Measurements from ENCODE around the gene SPIRE1. TPM values are rescaled to one million over a fixed set of nuclear protein-coding genes. Genes with fewer than 3 reads are reported as not detected.

Gene SPIRE1
- total RNA-seq, 4 donors from 2014 or later: 55.5 to 72.5 (median 60.4) TPM

DNA sequence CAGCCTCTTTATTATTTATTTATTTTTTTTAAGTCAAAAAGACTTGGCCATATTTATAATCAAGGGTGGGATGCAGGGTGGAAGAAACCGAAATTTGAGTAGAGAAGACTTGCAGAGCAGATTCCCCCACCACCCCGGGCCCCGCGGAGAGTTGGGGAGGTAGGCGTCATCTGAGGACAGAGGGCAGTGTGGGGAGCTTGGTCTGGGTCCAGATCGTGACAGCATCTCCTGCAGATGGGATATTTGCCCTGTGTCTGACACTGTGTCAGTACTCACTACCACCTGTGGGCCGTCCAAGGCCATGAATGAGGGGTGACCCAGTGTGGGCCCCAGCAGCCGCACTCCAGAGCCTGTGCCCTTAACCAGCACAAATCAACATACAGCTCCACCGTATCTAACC, 260.7 kb downstream of the SPIRE1 start:
- no peak for DNase-seq (ENCODE audit: low spot score in 2 of 2)
- no peaks in the 10 kb centered on the region for H3K4me1 ChIP-seq
- TF ChIP-seq CTCF (IDR thresholded peaks at IDR 0.05): no peak
- no peak overlapping the region for H3K27ac ChIP-seq
- H3K4me3 ChIP-seq: no peak overlapping the region
- H3K27me3 ChIP-seq: no peaks in the 10 kb centered on the region
- H3K36me3 ChIP-seq: no peaks in the 10 kb centered on the region
- no peaks in the 10 kb centered on the region for H3K9me3 ChIP-seq
- WGBS, 2 donors: 91% methylated on average over 9 of the region's 9 CpGs

Small RNA genes lying within 50 kb of the gene (small RNA-seq; reads per million reads assigned to genes)
- not detected for gene RNU7-129P

Other genes with a start within 250 kb of the SPIRE1 start
- gene CEP76, start 44.6 kb upstream of the SPIRE1 start, total RNA-seq: 10 to 100 TPM in 2 of 4 donors, 1 to 10 TPM in 2; 3.1 to 13.6 (median 9.8) TPM
- 100 to 1,000 TPM in 1 of 4 donors, 10 to 100 TPM in 3; 52.6 to 102 (median 75.3) TPM for gene PSMG2, start 44.9 kb upstream of the SPIRE1 start, total RNA-seq
- gene PTPN2, start 226.1 kb upstream of the SPIRE1 start, total RNA-seq: 10 to 100 TPM; 12.9 to 50.5 (median 30.7) TPM

All from tibial nerve (tissue), 4 donors.